HEK293T (cell line): ENCODE measurements around the gene AMPD1.

ENCODE experiments used
- ARNT ChIP-seq: fragments of 450-650 bp; IDR thresholded peaks from 2 replicates; pipeline ENCODE4 v1.6.1; 2017; ENCODE audit warnings: mild to moderate bottlenecking
- ELF4 ChIP-seq: fragments of 450-650 bp; IDR thresholded peaks from 2 replicates; pipeline ENCODE4 v1.6.1; 2017; ENCODE audit warnings: antibody characterized with exemption
- FOXA1 ChIP-seq: fragments of 450-650 bp; IDR thresholded peaks from 2 replicates; pipeline ENCODE4 v1.6.1; 2016; ENCODE audit warnings: mild to moderate bottlenecking
- FOXK2 ChIP-seq: fragments of 450-650 bp; IDR thresholded peaks from 2 replicates; pipeline ENCODE4 v1.6.1; 2016; ENCODE audit warnings: mild to moderate bottlenecking
- FOXM1 ChIP-seq: fragments of 450-650 bp; IDR thresholded peaks from 2 replicates; pipeline ENCODE4 v1.6.1; 2017; ENCODE audit warnings: mild to moderate bottlenecking, borderline replicate concordance
- HDGF ChIP-seq: fragments of 450-650 bp; IDR thresholded peaks from 2 replicates; pipeline ENCODE4 v1.6.1; 2017; ENCODE audit warnings: antibody characterized with exemption, borderline replicate concordance
- PKNOX1 ChIP-seq: fragments of 450-650 bp; IDR thresholded peaks from 2 replicates; pipeline ENCODE4 v1.6.1; 2016
- SP1 ChIP-seq: fragments of 450-650 bp; IDR thresholded peaks from 2 replicates; pipeline ENCODE4 v1.6.1; 2017

DNA sequence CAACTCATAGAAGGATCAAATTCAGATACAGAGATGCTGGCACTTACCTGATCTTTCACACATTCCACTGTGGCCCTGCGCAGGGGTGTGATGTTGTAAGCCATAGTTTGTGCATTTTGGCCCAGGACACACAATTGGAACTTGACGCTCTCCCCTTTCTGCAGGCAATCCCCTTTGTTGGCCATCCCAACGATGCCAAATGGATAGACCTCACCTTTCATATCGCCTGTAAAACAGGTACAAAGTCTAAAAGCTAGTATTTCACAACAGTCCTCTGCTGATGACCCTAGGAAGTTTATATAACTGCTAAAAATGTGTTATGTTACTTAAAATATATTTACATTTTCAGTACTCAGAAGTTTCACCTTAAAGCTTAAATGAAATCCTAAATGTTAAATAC, 25.1 kb upstream of the AMPD1 start:
- TF ChIP-seq PKNOX1 (no peak), FOXK2 (no peak), FOXA1 (no peak), FOXM1 (no peak), ARNT (no peak), HDGF (no peak), SP1 (no peak), ELF4 (no peak)
